ENCODE data around the gene MYO1G. TPM values are rescaled to one million over a fixed set of nuclear protein-coding genes. Genes with fewer than 3 reads are reported as not detected.

Gene MYO1G
- total RNA-seq, 1 experiment from 2014 or later = 62.4 TPM

- no peak overlapping the region for H3K4me2 ChIP-seq (ENCODE audit: low read depth, low read length, poor library complexity, severe bottlenecking)
- no peaks in the 10 kb centered on the region for H3K36me3 ChIP-seq (ENCODE audit: insufficient read depth, low read length)
- no peak for DNase-seq
- H3K9me3 ChIP-seq (ENCODE audit: low read length) = no peaks in the 10 kb centered on the region
- no peak overlapping the region for H2AFZ ChIP-seq (ENCODE audit: low read length)
- H3K9me2 ChIP-seq (replicated peaks; ENCODE audit: insufficient read depth, low read length) = no peaks in the 10 kb centered on the region
- no peak overlapping the region for H3K4me3 ChIP-seq (ENCODE audit: low read length)
- H3K9ac ChIP-seq (ENCODE audit: low read length) = no peak overlapping the region
- peaks cover 40% of the 10 kb centered on the region for H3K4me1 ChIP-seq (ENCODE audit: low read length)
- H3K27me3 ChIP-seq (ENCODE audit: low read length) = no peaks in the 10 kb centered on the region
- H4K20me1 ChIP-seq (ENCODE audit: insufficient read depth, low read depth, low read length) = no peaks in the 10 kb centered on the region
- H3K27ac ChIP-seq (ENCODE audit: low read length) = peak overlapping the region; percentile 31; the same call in 1 of the 2 replicates
- peaks cover 83% of the 10 kb centered on the region for H3K79me2 ChIP-seq (ENCODE audit: low read length)
Measured at GRCh38 chr7:45021604-45022296, 42.9 kb upstream of the MYO1G start.

DNA sequence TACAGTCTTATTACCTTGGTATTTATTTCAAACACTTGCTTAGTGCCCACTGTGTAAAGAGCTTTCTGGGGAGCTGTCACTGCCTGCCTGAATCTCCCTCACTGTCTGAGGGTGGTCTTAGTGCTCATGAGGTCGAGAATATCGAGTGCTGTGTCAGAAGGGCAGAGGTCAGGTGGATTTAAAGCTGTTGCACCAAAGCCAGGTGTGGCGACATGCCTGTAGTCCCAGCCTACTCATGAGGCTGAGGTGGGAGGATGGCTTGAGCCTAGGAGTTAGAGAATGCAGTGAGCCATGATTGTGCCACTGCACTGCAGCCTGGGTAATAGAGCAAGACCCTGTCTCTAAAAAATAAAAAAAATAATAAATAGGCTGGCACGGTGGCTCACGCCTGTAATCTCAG is 42.1 kb upstream of the MYO1G start:
- peaks cover 78% of the 10 kb centered on the region for H3K79me2 ChIP-seq (ENCODE audit: low read length)
- no peak overlapping the region for H3K4me2 ChIP-seq (ENCODE audit: low read depth, low read length, poor library complexity, severe bottlenecking)
- H4K20me1 ChIP-seq (ENCODE audit: insufficient read depth, low read depth, low read length) = no peaks in the 10 kb centered on the region
- H2AFZ ChIP-seq (ENCODE audit: low read length) = no peak overlapping the region
- no peak for DNase-seq
- peaks cover 31% of the 10 kb centered on the region for H3K4me1 ChIP-seq (ENCODE audit: low read length)
- H3K9ac ChIP-seq (ENCODE audit: low read length) = no peak overlapping the region
- no peaks in the 10 kb centered on the region for H3K9me2 ChIP-seq (replicated peaks; ENCODE audit: insufficient read depth, low read length)
- no peaks in the 10 kb centered on the region for H3K36me3 ChIP-seq (ENCODE audit: insufficient read depth, low read length)
- no peaks in the 10 kb centered on the region for H3K9me3 ChIP-seq (ENCODE audit: low read length)
- no peak overlapping the region for H3K4me3 ChIP-seq (ENCODE audit: low read length)
- peak overlapping the region; percentile 57 for H3K27ac ChIP-seq (ENCODE audit: low read length)
- H3K27me3 ChIP-seq (ENCODE audit: low read length) = no peaks in the 10 kb centered on the region

GRCh38 chr7:45017253-45017652 is 38.4 kb upstream of the MYO1G start:
- Histone ChIP-seq H3K79me2 (ENCODE audit: low read length) (peaks cover 76% of the 10 kb centered on the region), H3K9me2 (replicated peaks; ENCODE audit: insufficient read depth, low read length) (no peaks in the 10 kb centered on the region), H4K20me1 (ENCODE audit: insufficient read depth, low read depth, low read length) (peaks cover 4% of the 10 kb centered on the region; the same call in 1 of the 2 replicates), H3K36me3 (ENCODE audit: insufficient read depth, low read length) (peaks cover 12% of the 10 kb centered on the region), H3K9me3 (ENCODE audit: low read length) (no peaks in the 10 kb centered on the region), H3K27ac (ENCODE audit: low read length) (no peak overlapping the region; the same call in 1 of the 2 replicates), H3K4me1 (ENCODE audit: low read length) (peaks cover 11% of the 10 kb centered on the region), H2AFZ (ENCODE audit: low read length) (no peak overlapping the region), H3K9ac (ENCODE audit: low read length) (no peak overlapping the region), H3K4me2 (ENCODE audit: low read depth, low read length, poor library complexity, severe bottlenecking) (no peak overlapping the region), H3K4me3 (ENCODE audit: low read length) (no peak overlapping the region), H3K27me3 (ENCODE audit: low read length) (no peaks in the 10 kb centered on the region)
- no peak for DNase-seq

GRCh38 chr7:45015313-45015712 is 36.5 kb upstream of the MYO1G start:
- peaks cover 4% of the 10 kb centered on the region; the same call in 1 of the 2 replicates for H4K20me1 ChIP-seq (ENCODE audit: insufficient read depth, low read depth, low read length)

GRCh38 chr7:45013465-45013967 is 34.7 kb upstream of the MYO1G start:
- no peak overlapping the region for H3K9ac ChIP-seq (ENCODE audit: low read length)
- no peak overlapping the region for H3K27ac ChIP-seq (ENCODE audit: low read length)
- no peak overlapping the region for H3K4me2 ChIP-seq (ENCODE audit: low read depth, low read length, poor library complexity, severe bottlenecking)
- H3K36me3 ChIP-seq (ENCODE audit: insufficient read depth, low read length) = peaks cover 26% of the 10 kb centered on the region
- DNase-seq = no peak
- no peak overlapping the region for H2AFZ ChIP-seq (ENCODE audit: low read length)
- peaks cover 12% of the 10 kb centered on the region for H4K20me1 ChIP-seq (ENCODE audit: insufficient read depth, low read depth, low read length)
- no peaks in the 10 kb centered on the region for H3K9me2 ChIP-seq (replicated peaks; ENCODE audit: insufficient read depth, low read length)
- no peaks in the 10 kb centered on the region for H3K9me3 ChIP-seq (ENCODE audit: low read length)
- H3K4me3 ChIP-seq (ENCODE audit: low read length) = no peak overlapping the region
- no peaks in the 10 kb centered on the region for H3K4me1 ChIP-seq (ENCODE audit: low read length)
- H3K27me3 ChIP-seq (ENCODE audit: low read length) = no peaks in the 10 kb centered on the region
- H3K79me2 ChIP-seq (ENCODE audit: low read length) = peaks cover 79% of the 10 kb centered on the region

More at GRCh38 chr7:45015313-45015712, 36.5 kb upstream of the MYO1G start:
- H3K27me3 ChIP-seq (ENCODE audit: low read length) = no peaks in the 10 kb centered on the region
- no peak overlapping the region for H3K4me3 ChIP-seq (ENCODE audit: low read length)
- H3K9ac ChIP-seq (ENCODE audit: low read length) = no peak overlapping the region
- DNase-seq = no peak
- peaks cover 20% of the 10 kb centered on the region for H3K36me3 ChIP-seq (ENCODE audit: insufficient read depth, low read length)
- no peaks in the 10 kb centered on the region for H3K9me3 ChIP-seq (ENCODE audit: low read length)
- peaks cover 76% of the 10 kb centered on the region for H3K79me2 ChIP-seq (ENCODE audit: low read length)
- H3K4me2 ChIP-seq (ENCODE audit: low read depth, low read length, poor library complexity, severe bottlenecking) = no peak overlapping the region
- H3K9me2 ChIP-seq (replicated peaks; ENCODE audit: insufficient read depth, low read length) = no peaks in the 10 kb centered on the region
- H3K4me1 ChIP-seq (ENCODE audit: low read length) = peaks cover 5% of the 10 kb centered on the region
- H3K27ac ChIP-seq (ENCODE audit: low read length) = no peak overlapping the region
- H2AFZ ChIP-seq (ENCODE audit: low read length) = no peak overlapping the region

- H3K79me2 ChIP-seq (ENCODE audit: low read length) = peaks cover 93% of the 10 kb centered on the region
Measured at GRCh38 chr7:45007571-45008328, 28.9 kb upstream of the MYO1G start.

GRCh38 chr7:45007106-45007505 is 28.3 kb upstream of the MYO1G start:
- no peak for DNase-seq
- Histone ChIP-seq H3K9me3 (ENCODE audit: low read length) (no peaks in the 10 kb centered on the region), H3K9me2 (replicated peaks; ENCODE audit: insufficient read depth, low read length) (no peaks in the 10 kb centered on the region), H4K20me1 (ENCODE audit: insufficient read depth, low read depth, low read length) (peaks cover 23% of the 10 kb centered on the region), H3K36me3 (ENCODE audit: insufficient read depth, low read length) (peaks cover 27% of the 10 kb centered on the region), H3K79me2 (ENCODE audit: low read length) (peaks cover 93% of the 10 kb centered on the region), H3K4me3 (ENCODE audit: low read length) (no peak overlapping the region), H3K27me3 (ENCODE audit: low read length) (no peaks in the 10 kb centered on the region), H3K27ac (ENCODE audit: low read length) (no peak overlapping the region), H2AFZ (ENCODE audit: low read length) (no peak overlapping the region), H3K4me1 (ENCODE audit: low read length) (peaks cover 21% of the 10 kb centered on the region), H3K4me2 (ENCODE audit: low read depth, low read length, poor library complexity, severe bottlenecking) (no peak overlapping the region), H3K9ac (ENCODE audit: low read length) (no peak overlapping the region)

More at GRCh38 chr7:45007571-45008328, 28.9 kb upstream of the MYO1G start:
- H3K27me3 ChIP-seq (ENCODE audit: low read length) = no peaks in the 10 kb centered on the region
- no peaks in the 10 kb centered on the region for H3K9me2 ChIP-seq (replicated peaks; ENCODE audit: insufficient read depth, low read length)
- H3K4me1 ChIP-seq (ENCODE audit: low read length) = peaks cover 15% of the 10 kb centered on the region
- no peaks in the 10 kb centered on the region for H3K9me3 ChIP-seq (ENCODE audit: low read length)
- no peak overlapping the region for H3K27ac ChIP-seq (ENCODE audit: low read length)
- H4K20me1 ChIP-seq (ENCODE audit: insufficient read depth, low read depth, low read length) = peaks cover 17% of the 10 kb centered on the region
- H2AFZ ChIP-seq (ENCODE audit: low read length) = no peak overlapping the region
- H3K4me2 ChIP-seq (ENCODE audit: low read depth, low read length, poor library complexity, severe bottlenecking) = no peak overlapping the region
- DNase-seq = no peak
- H3K9ac ChIP-seq (ENCODE audit: low read length) = no peak overlapping the region
- H3K4me3 ChIP-seq (ENCODE audit: low read length) = no peak overlapping the region
- peaks cover 26% of the 10 kb centered on the region for H3K36me3 ChIP-seq (ENCODE audit: insufficient read depth, low read length)

- Histone ChIP-seq H3K4me1 (ENCODE audit: low read length) (peaks cover 42% of the 10 kb centered on the region), H3K79me2 (ENCODE audit: low read length) (peaks cover 81% of the 10 kb centered on the region), H3K36me3 (ENCODE audit: insufficient read depth, low read length) (peaks cover 17% of the 10 kb centered on the region; the same call in 1 of the 2 replicates)
Measured at GRCh38 chr7:45003789-45004188, 25.0 kb upstream of the MYO1G start.

More at GRCh38 chr7:45003789-45004188, 25.0 kb upstream of the MYO1G start:
- H3K9ac ChIP-seq (ENCODE audit: low read length) = no peak overlapping the region
- H3K4me3 ChIP-seq (ENCODE audit: low read length) = no peak overlapping the region
- H3K4me2 ChIP-seq (ENCODE audit: low read depth, low read length, poor library complexity, severe bottlenecking) = no peak overlapping the region
- no peaks in the 10 kb centered on the region for H3K9me2 ChIP-seq (replicated peaks; ENCODE audit: insufficient read depth, low read length)
- no peaks in the 10 kb centered on the region for H3K9me3 ChIP-seq (ENCODE audit: low read length)
- no peaks in the 10 kb centered on the region for H3K27me3 ChIP-seq (ENCODE audit: low read length)
- no peak for DNase-seq
- peak overlapping the region; percentile 73 for H3K27ac ChIP-seq (ENCODE audit: low read length)
- peaks cover 21% of the 10 kb centered on the region for H4K20me1 ChIP-seq (ENCODE audit: insufficient read depth, low read depth, low read length)
- H2AFZ ChIP-seq (ENCODE audit: low read length) = no peak overlapping the region
